Activated T-cell treated with anti-CD3 and anti-CD28 coated beads, Interleukin-2, amount 50 U/mL, for 24 hours (primary cell): ENCODE data around the gene RMI2.

Experiments
- DNase-seq: peaks from one replicate; pipeline ENCODE4 v3.0.0-alpha.2; 2020
- H3K27ac Mint-ChIP-seq: 2 replicates; pipeline ENCODE4 v1.8.0; 2020; ENCODE audit warnings: mild to moderate bottlenecking, mixed read lengths
- H3K27me3 Mint-ChIP-seq: 2 replicates; pipeline ENCODE4 v1.8.0; 2020; ENCODE audit warnings: mixed read lengths
- H3K36me3 Mint-ChIP-seq: 2 replicates; pipeline ENCODE4 v1.8.0; 2020; ENCODE audit warnings: low read depth, mixed read lengths
- H3K4me1 Mint-ChIP-seq: 2 replicates; pipeline ENCODE4 v1.8.0; 2020; ENCODE audit warnings: low read depth, mixed read lengths
- H3K4me3 Mint-ChIP-seq: 2 replicates; pipeline ENCODE4 v1.8.0; 2020; ENCODE audit warnings: mild to moderate bottlenecking, moderate library complexity, mixed read lengths
- H3K9me3 Mint-ChIP-seq: 2 replicates; pipeline ENCODE4 v1.8.0; 2020; ENCODE audit warnings: mixed read lengths

Gene RMI2

DNA sequence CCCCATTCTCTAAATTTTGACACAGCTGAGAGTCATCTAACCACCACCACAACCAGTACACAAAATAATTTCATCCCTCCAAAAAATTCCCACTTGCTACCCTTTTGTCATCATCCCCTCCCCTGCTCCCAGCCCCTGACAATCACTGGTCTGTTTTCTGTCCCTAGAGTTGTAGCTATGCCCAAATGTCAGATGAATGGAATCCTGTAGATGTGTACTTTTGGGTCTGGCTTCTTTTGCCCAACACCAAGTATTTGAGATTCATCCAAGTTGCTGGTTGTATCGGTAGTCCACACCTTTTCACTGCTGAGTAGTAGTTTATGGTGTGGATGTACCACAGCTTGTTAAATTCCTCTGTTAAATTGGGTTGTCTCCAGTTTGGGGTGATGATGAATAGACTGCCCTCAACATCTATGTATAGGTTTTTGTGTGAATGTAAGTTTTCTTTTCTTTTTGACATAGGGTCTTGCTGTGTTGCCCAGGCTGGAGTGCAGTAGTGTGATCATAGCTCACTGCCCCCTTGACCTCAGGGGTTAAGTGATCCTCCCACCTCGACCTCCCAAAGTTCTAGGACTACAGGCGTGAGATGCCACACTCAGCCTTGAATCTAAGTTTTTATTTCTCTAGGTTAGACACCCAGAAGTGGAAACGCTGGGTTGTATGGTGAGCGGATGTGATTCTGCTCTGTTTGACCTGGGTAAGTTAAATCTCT lies 14.6 kb upstream of the RMI2 start:
- Mint-ChIP-seq H3K27me3 (no peaks in the 10 kb centered on the region), H3K27ac (no peak overlapping the region), H3K4me3 (no peak overlapping the region), H3K4me1 (peaks cover 47% of the 10 kb centered on the region), H3K9me3 (no peaks in the 10 kb centered on the region), H3K36me3 (no peaks in the 10 kb centered on the region)
- no peak for DNase-seq

DNA sequence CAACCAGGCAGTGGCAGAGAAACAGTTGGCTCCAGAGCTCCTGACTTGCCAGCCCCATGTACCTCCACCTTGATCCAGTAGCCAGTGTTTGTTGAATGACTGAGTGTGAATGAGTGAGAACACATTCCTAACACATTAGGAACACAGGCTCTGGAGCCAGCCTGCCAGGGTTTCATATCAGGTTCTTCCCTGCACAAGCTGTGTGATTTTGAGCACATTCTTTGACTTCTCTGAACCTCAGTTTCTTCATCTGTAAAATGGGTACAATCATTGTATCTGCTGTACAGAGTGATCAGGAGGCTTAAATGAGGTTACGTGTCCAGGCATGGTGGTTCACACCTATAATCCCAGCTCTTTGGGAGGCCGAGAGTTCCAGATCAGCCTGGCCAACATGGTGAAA lies 13.3 kb upstream of the RMI2 start:
- DNase-seq: no peak
- no peak overlapping the region for H3K27ac Mint-ChIP-seq
- H3K4me1 Mint-ChIP-seq: peaks cover 37% of the 10 kb centered on the region
- no peak overlapping the region for H3K4me3 Mint-ChIP-seq
- no peaks in the 10 kb centered on the region for H3K27me3 Mint-ChIP-seq
- H3K36me3 Mint-ChIP-seq: no peaks in the 10 kb centered on the region
- no peaks in the 10 kb centered on the region for H3K9me3 Mint-ChIP-seq

DNA sequence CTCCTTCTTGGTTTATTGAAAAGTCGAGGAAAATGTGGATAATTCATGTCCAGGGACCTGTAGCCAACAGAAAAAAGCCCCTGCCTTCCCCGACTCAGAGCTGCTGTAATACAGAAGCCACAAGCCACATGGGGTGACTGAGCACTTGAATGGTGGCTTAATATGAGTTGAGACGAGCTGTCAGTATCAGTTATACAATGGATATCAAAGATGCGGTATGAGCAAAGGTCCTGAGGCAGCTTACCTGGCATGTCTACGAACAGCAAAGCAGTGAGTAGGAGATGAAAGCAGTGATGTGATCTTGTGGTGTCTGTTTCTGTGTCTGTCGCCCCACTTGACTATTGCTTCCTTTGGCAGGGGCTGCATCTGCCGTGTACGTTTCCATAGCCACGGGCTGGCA lies 12.2 kb upstream of the RMI2 start:
- H3K9me3 Mint-ChIP-seq: no peaks in the 10 kb centered on the region
- H3K4me3 Mint-ChIP-seq: no peak overlapping the region
- no peak overlapping the region for H3K27ac Mint-ChIP-seq
- no peaks in the 10 kb centered on the region for H3K36me3 Mint-ChIP-seq
- peaks cover 26% of the 10 kb centered on the region for H3K4me1 Mint-ChIP-seq
- no peak for DNase-seq
- H3K27me3 Mint-ChIP-seq: no peaks in the 10 kb centered on the region

DNA sequence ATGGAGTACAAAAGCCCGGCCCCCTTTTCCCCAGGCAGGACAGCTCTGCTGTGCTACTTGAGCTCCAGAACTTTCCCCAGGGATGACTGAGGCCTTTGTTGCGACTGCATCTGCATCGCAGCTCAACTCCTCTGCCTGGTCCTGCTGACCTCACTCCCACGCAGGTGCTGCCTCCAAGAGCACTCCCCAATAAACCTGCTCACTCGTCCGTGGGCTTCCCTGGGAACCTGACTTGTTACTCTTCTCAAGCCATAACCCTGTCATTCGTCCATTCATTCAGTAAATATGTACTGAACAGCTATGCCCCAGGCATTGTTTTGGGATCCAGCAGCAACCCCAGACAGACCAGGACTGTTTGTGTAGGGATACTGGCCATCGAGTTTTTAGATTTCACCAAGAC lies 11.6 kb upstream of the RMI2 start:
- no peak overlapping the region for H3K4me3 Mint-ChIP-seq
- no peaks in the 10 kb centered on the region for H3K27me3 Mint-ChIP-seq
- no peaks in the 10 kb centered on the region for H3K9me3 Mint-ChIP-seq
- no peak overlapping the region for H3K27ac Mint-ChIP-seq
- H3K4me1 Mint-ChIP-seq: peaks cover 19% of the 10 kb centered on the region
- no peak for DNase-seq
- no peaks in the 10 kb centered on the region for H3K36me3 Mint-ChIP-seq

GRCh38 chr16:11334831-11335404 lies 10.3 kb upstream of the RMI2 start:
- Mint-ChIP-seq H3K9me3 (no peaks in the 10 kb centered on the region), H3K4me1 (peaks cover 8% of the 10 kb centered on the region), H3K4me3 (no peak overlapping the region), H3K27me3 (no peaks in the 10 kb centered on the region), H3K27ac (no peak overlapping the region), H3K36me3 (no peaks in the 10 kb centered on the region)
- no peak for DNase-seq

- Mint-ChIP-seq H3K4me1 (peaks cover 19% of the 10 kb centered on the region), H3K36me3 (no peaks in the 10 kb centered on the region)
Observed at GRCh38 chr16:11339075-11339474, 6.2 kb upstream of the RMI2 start.

GRCh38 chr16:11340710-11341109 lies 4.5 kb upstream of the RMI2 start:
- H3K4me3 Mint-ChIP-seq: no peak overlapping the region
- DNase-seq: no peak
- no peak overlapping the region for H3K27ac Mint-ChIP-seq
- H3K9me3 Mint-ChIP-seq: no peaks in the 10 kb centered on the region
- peaks cover 2% of the 10 kb centered on the region for H3K36me3 Mint-ChIP-seq
- H3K27me3 Mint-ChIP-seq: no peaks in the 10 kb centered on the region
- H3K4me1 Mint-ChIP-seq: peaks cover 23% of the 10 kb centered on the region

More at GRCh38 chr16:11339075-11339474, 6.2 kb upstream of the RMI2 start:
- no peak for DNase-seq
- Mint-ChIP-seq H3K4me3 (no peak overlapping the region), H3K27ac (no peak overlapping the region), H3K27me3 (no peaks in the 10 kb centered on the region), H3K9me3 (no peaks in the 10 kb centered on the region)

- Mint-ChIP-seq H3K4me3 (no peak overlapping the region), H3K9me3 (no peaks in the 10 kb centered on the region), H3K27me3 (no peaks in the 10 kb centered on the region), H3K4me1 (peaks cover 23% of the 10 kb centered on the region), H3K36me3 (peaks cover 5% of the 10 kb centered on the region), H3K27ac (no peak overlapping the region)
- no peak for DNase-seq
Observed at GRCh38 chr16:11341371-11341770, 3.9 kb upstream of the RMI2 start.

- no peaks in the 10 kb centered on the region for H3K27me3 Mint-ChIP-seq
- peak overlapping the region; percentile 13 for H3K27ac Mint-ChIP-seq
- peaks cover 31% of the 10 kb centered on the region for H3K4me1 Mint-ChIP-seq
- DNase-seq: no peak
- H3K4me3 Mint-ChIP-seq: no peak overlapping the region
- peaks cover 8% of the 10 kb centered on the region for H3K36me3 Mint-ChIP-seq
- no peaks in the 10 kb centered on the region for H3K9me3 Mint-ChIP-seq
Observed at GRCh38 chr16:11342021-11342855, 3.0 kb upstream of the RMI2 start.

GRCh38 chr16:11346700-11347319 lies 1.6 kb downstream of the RMI2 start:
- peak overlapping the region; percentile 83 for H3K27ac Mint-ChIP-seq
- H3K27me3 Mint-ChIP-seq: no peaks in the 10 kb centered on the region
- DNase-seq: no peak
- H3K9me3 Mint-ChIP-seq: no peaks in the 10 kb centered on the region
- peaks cover 27% of the 10 kb centered on the region for H3K36me3 Mint-ChIP-seq
- H3K4me3 Mint-ChIP-seq: peak overlapping the region; percentile 83
- H3K4me1 Mint-ChIP-seq: peaks cover 53% of the 10 kb centered on the region

DNA sequence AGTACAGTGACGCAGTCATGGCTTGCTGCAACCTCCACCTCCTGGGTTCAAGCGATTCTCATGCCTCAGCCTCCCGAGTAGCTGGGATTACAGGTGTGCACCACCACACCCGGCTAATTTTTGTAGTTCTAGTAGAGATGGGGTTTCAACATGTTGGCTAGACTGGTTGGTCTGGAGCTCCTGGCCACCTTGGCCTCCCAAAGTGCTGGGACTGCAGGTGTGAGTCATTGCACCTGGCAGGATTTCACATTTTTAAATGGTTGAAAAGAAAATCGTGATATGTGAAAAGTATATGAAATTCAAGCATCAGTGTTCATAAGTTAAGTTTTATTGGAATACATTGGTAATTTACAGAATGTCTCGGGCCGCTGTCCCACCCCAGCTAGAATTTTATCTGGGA lies 2.6 kb downstream of the RMI2 start:
- peaks cover 35% of the 10 kb centered on the region for H3K36me3 Mint-ChIP-seq
- no peak for DNase-seq

DNA sequence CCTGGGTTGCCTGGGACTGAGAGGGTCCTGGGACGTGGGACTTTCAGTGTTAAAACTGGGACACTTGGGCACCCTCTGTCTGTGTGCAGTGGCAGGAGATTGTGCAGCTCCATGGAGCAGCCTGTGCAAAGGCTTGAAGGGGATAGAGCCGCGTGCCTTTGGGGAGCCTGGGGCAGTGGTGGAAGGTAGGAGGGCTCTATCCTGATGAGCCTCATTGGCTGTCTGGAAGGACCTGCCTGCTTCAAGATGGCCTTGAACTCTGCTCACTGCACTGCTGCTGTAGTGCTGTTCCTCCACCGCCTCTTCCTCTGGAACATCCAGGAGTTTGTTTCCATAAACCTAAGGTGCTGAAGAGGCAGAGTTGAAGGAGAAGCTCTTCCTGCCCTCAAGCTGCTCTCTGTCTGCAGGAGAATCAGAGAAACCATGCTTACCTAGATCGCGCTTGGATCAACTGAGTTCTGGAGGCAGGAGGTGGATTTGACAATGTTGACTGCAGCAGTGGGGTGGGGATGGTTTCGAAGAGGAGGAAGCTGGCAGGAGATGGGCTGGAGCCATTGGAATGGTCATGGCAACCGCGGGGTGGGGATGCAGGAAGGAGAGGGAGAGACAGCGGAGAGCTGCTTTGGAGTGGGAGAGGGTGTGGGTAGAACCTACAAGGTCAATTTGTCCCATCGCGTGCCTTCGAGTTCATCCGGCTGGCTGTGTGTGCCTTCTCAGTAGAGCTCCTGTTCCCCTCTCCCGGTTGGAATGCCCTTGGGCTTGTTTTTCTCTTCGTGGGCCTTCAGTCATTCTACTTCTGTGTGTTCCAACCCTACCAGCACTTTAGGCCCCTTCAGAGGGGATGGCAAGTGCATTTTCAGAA lies 3.7 kb downstream of the RMI2 start:
- Mint-ChIP-seq H3K27ac (no peak overlapping the region), H3K4me3 (no peak overlapping the region), H3K27me3 (no peaks in the 10 kb centered on the region), H3K9me3 (no peaks in the 10 kb centered on the region), H3K36me3 (peaks cover 45% of the 10 kb centered on the region), H3K4me1 (peaks cover 52% of the 10 kb centered on the region)
- no peak for DNase-seq

More for the DNA sequence above, 2.6 kb downstream of the RMI2 start:
- no peaks in the 10 kb centered on the region for H3K27me3 Mint-ChIP-seq
- H3K4me1 Mint-ChIP-seq: peaks cover 44% of the 10 kb centered on the region
- H3K4me3 Mint-ChIP-seq: no peak overlapping the region
- H3K9me3 Mint-ChIP-seq: no peaks in the 10 kb centered on the region
- no peak overlapping the region for H3K27ac Mint-ChIP-seq

DNA sequence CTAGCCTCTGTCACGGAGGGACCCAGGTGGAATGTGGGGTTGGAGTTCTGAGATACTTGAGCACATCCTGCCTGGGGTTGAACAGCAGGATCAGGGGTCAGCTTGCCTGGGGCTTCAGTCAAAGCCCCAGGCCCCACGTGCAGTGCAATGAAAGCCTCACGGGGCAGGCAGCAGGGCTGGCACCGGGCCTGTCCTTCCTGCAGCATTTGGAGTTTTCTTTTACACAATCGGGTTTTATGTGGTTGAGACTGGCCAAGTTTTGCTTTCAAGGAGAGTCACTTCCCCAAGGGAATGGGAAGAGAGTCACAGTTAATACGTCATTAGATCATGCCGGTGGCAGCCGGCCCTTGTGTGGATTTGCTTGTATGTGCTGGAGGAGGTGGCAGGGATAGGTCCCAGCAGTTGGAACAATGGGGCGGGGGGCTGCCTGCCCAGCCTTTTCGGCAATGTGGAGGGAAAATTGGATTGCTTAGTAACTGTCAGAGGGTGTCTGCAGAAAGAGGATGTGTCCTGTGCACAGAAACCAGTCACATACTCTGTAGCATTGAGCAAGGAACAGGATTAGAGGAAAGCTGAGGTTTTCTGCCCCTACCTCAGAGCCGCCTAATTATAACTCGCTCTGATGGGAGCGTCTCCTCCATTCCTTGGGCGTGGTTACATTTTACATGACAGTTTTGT lies 4.5 kb downstream of the RMI2 start:
- no peaks in the 10 kb centered on the region for H3K9me3 Mint-ChIP-seq
- no peak overlapping the region for H3K27ac Mint-ChIP-seq
- H3K4me1 Mint-ChIP-seq: peaks cover 58% of the 10 kb centered on the region
- peaks cover 48% of the 10 kb centered on the region for H3K36me3 Mint-ChIP-seq
- no peak overlapping the region for H3K4me3 Mint-ChIP-seq
- no peaks in the 10 kb centered on the region for H3K27me3 Mint-ChIP-seq
- DNase-seq: no peak
